ENCODE data around the gene NOTCH4. TPM values are rescaled to one million over a fixed set of nuclear protein-coding genes. Genes with fewer than 3 reads are reported as not detected.

Gene NOTCH4
- total RNA-seq, 1 donor from 2014 or later, result 0.26 TPM

DNA sequence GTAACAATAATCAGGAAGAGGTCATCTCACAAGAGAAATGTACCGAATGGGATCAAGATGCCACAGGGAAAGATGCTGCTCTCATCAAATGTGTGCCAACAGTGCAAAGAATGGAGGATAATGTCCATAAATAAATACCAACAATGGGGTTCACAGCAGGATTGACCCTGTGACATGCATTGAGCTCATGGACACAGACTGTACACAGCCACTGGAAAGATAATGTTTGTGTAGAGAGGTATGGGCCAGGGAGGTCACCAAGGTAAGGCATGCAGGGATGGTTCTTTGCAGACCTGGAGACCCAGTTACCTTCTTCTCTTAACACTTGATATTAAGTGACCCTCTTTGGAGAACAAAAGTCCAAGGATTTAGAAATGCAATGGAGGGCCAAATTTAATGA is 49.5 kb downstream of the NOTCH4 start:
- Histone ChIP-seq H3K4me3 (ENCODE audit: low read depth, low read length) (no peak overlapping the region), H3K36me3 (ENCODE audit: control insufficient read depth, insufficient read depth, low read length) (peaks cover 13% of the 10 kb centered on the region), H3K27me3 (ENCODE audit: control insufficient read depth, insufficient read depth, low read length) (no peaks in the 10 kb centered on the region)
- DNase-seq (ENCODE audit: low read depth) (no peak), FAIRE-seq (no peak)
- TF ChIP-seq, protein P1, sequence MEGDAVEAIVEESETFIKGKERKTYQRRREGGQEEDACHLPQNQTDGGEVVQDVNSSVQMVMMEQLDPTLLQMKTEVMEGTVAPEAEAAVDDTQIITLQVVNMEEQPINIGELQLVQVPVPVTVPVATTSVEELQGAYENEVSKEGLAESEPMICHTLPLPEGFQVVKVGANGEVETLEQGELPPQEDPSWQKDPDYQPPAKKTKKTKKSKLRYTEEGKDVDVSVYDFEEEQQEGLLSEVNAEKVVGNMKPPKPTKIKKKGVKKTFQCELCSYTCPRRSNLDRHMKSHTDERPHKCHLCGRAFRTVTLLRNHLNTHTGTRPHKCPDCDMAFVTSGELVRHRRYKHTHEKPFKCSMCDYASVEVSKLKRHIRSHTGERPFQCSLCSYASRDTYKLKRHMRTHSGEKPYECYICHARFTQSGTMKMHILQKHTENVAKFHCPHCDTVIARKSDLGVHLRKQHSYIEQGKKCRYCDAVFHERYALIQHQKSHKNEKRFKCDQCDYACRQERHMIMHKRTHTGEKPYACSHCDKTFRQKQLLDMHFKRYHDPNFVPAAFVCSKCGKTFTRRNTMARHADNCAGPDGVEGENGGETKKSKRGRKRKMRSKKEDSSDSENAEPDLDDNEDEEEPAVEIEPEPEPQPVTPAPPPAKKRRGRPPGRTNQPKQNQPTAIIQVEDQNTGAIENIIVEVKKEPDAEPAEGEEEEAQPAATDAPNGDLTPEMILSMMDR (IDR thresholded peaks at IDR 0.05; ENCODE audit: insufficient read depth, low read length, severe bottlenecking), result no peak

DNA sequence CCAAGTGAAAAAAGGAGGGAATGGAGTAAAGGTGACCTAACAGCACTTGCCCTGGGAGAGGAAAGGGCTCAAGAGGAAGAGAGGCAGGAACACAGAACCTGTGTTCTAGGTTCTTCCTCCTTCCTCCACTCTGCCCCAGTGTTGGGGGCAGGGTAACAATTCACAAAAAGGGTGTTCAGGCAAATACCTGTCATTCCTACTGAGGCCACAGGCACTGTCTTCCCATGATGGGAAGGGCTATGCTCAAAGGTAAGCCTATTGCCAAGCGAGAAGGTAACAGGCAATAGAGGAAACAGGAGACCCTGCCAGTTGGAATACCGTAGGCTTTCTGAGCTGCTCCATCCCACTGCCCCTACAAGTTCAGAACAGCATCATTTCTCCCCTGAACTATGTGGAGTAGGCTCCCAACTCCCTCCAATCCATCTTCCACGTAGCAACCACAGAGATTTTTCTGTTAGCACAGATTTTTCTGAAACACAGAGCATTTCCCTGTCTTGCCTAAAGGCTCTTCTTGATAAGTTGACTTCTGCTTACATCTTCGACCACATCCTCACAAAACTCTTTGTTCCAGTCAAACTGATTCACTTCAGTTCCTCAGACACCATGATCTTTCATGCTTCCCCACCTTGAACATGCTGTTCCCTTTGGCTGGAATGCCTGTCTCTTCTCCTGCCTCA is 50.7 kb downstream of the NOTCH4 start:
- DNase-seq (ENCODE audit: low read depth), result no peak
- FAIRE-seq, result no peak
- Histone ChIP-seq H3K36me3 (ENCODE audit: control insufficient read depth, insufficient read depth, low read length) (peaks cover 13% of the 10 kb centered on the region), H3K27me3 (ENCODE audit: control insufficient read depth, insufficient read depth, low read length) (no peaks in the 10 kb centered on the region), H3K4me3 (ENCODE audit: low read depth, low read length) (no peak overlapping the region)
- TF ChIP-seq, protein P1 (IDR thresholded peaks at IDR 0.05; ENCODE audit: insufficient read depth, low read length, severe bottlenecking), result no peak

DNA sequence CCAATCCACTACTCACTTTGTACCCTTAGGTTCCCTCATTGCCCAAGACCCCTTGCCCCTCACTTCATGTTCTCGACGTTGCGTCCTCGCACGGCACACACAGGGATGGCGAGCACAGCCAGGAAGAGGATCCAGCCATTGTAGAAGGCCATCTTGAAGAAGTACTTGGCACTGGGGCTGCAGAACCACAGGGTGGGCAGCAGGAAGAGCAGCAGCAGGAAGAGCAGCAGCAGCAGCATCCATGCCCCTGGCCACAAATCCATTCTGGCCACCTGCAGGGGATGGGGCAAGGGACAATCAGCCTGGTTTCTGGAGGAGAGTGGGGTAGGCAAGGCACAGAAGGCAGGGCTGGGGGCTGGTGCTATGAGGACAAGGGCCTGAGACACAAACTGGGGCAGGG is 52.6 kb downstream of the NOTCH4 start:
- FAIRE-seq (no peak), DNase-seq (ENCODE audit: low read depth) (no peak)
- H3K27me3 ChIP-seq (ENCODE audit: control insufficient read depth, insufficient read depth, low read length), result no peaks in the 10 kb centered on the region
- H3K4me3 ChIP-seq (ENCODE audit: low read depth, low read length), result no peak overlapping the region
- TF ChIP-seq, protein P1 (IDR thresholded peaks at IDR 0.05; ENCODE audit: insufficient read depth, low read length, severe bottlenecking), result no peak
- H3K36me3 ChIP-seq (ENCODE audit: control insufficient read depth, insufficient read depth, low read length), result peaks cover 15% of the 10 kb centered on the region

DNA sequence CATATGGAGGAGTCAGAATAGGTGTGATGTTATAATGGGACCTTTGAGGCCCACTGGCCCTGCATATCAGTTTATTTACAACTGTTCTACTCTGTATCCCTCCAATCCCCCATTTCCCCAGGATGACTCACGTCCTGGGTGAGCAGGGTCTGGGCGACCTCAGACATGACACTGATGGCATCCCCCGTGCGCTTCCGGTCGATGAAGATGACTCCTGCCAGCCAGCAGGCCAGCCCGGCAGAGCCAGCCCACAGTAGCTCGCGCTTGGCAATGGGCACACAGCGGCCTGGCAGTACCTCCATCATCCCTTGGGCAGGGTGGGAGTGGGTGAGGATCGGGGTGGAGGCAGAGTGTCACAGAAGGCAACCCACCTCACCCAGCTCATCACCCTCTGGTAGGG is 53.6 kb downstream of the NOTCH4 start:
- TF ChIP-seq, protein P1 (IDR thresholded peaks at IDR 0.05; ENCODE audit: insufficient read depth, low read length, severe bottlenecking), result no peak
- Histone ChIP-seq H3K4me3 (ENCODE audit: low read depth, low read length) (no peak overlapping the region), H3K27me3 (ENCODE audit: control insufficient read depth, insufficient read depth, low read length) (no peaks in the 10 kb centered on the region), H3K36me3 (ENCODE audit: control insufficient read depth, insufficient read depth, low read length) (peaks cover 16% of the 10 kb centered on the region)
- no peak for DNase-seq (ENCODE audit: low read depth)
- FAIRE-seq, result no peak

DNA sequence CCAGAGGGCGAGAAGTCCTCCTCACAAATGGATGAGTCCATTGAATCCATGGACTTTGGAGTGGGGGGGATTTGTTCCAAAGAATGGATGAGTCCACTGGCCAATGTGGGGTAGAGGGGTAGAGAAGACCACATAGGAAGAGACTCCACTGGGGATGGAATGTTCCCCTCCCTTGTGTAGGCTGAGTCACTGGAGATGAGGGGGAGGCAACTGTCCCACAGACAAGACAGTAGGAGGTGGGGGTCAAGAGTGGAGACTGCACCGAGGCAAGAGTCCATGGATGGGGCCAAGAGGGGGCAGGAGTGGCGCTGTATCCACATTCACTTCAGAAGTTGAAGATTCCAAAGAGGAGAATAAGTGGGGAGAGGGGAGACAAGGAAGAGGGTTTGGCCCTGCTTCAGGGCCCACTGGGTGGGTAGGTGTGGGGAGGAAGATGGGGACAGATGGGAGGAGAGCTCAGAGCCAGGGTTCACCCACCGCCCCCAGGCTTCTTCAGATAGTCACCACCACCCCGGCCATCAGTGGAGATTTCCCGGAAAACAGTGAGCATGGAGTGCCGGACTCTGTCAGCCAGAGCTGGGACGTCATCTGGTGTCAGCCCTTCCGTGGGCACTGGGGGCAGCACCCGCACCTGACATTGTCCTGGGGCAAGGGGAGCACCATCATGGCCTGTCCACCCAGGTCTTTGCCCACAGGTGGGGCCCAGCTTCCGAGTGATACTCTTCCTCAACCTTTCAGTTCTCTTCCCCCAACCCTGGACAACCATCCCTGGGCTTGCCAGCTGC is 54.9 kb downstream of the NOTCH4 start:
- Histone ChIP-seq H3K36me3 (ENCODE audit: control insufficient read depth, insufficient read depth, low read length) (peaks cover 16% of the 10 kb centered on the region), H3K27me3 (ENCODE audit: control insufficient read depth, insufficient read depth, low read length) (no peaks in the 10 kb centered on the region), H3K4me3 (ENCODE audit: low read depth, low read length) (no peak overlapping the region)
- TF ChIP-seq, protein P1 (IDR thresholded peaks at IDR 0.05; ENCODE audit: insufficient read depth, low read length, severe bottlenecking), result no peak
- DNase-seq (ENCODE audit: low read depth) (no peak), FAIRE-seq (no peak)

All from bronchial epithelial cell (primary cell).